ENCODE results near the gene SUPT5H. TPM values are rescaled to one million over a fixed set of nuclear protein-coding genes. Genes with fewer than 3 reads are reported as not detected.

Gene SUPT5H
- total RNA-seq, 4 donors from 2014 or later = 39.5 to 80.3 (median 67.7) TPM

- H3K9me3 ChIP-seq = no peaks in the 10 kb centered on the region
- peaks cover 11 to 18% (median 15%) of the 10 kb centered on the region in 3 donors for H3K36me3 ChIP-seq
- intact Hi-C loops (cut with DNase I) = no loop called here
- H3K4me1 ChIP-seq = peaks cover 46 to 76% (median 54%) of the 10 kb centered on the region in 3 donors
- H3K27me3 ChIP-seq = no peaks in the 10 kb centered on the region
- peak overlapping the region; percentile 35 to 73 (median 58) for H3K4me3 ChIP-seq
- peak in 3 of 4 donors; percentile 23 to 82 (median 41) for TF ChIP-seq POLR2A (IDR thresholded peaks at IDR 0.05)
- no peak for TF ChIP-seq CTCF (IDR thresholded peaks at IDR 0.05)
- H3K27ac ChIP-seq = peak overlapping the region; percentile 98 to 99 (median 99)
- peak; percentile 89 for DNase-seq
- WGBS, 2 donors = 0% methylated on average over 6 to 22 of the region's 43 CpGs
Observed at GRCh38 chr19:39403331-39404312, 41.8 kb upstream of the SUPT5H start.

GRCh38 chr19:39405261-39405957, 40.0 kb upstream of the SUPT5H start:
- peaks cover 37 to 67% (median 55%) of the 10 kb centered on the region in 3 donors for H3K4me1 ChIP-seq
- H3K27ac ChIP-seq = peak overlapping the region; percentile 99
- peaks cover 11 to 21% (median 19%) of the 10 kb centered on the region in 3 donors for H3K36me3 ChIP-seq
- H3K9me3 ChIP-seq = no peaks in the 10 kb centered on the region
- DNase-seq = no peak
- TF ChIP-seq POLR2A (IDR thresholded peaks at IDR 0.05) = no peak
- no peak for TF ChIP-seq CTCF (IDR thresholded peaks at IDR 0.05)
- intact Hi-C loops (cut with DNase I) = no loop called here
- WGBS, 2 donors = 82 to 87% methylated on average over 8 of the region's 17 CpGs
- peak overlapping the region; percentile 76 to 90 (median 79) for H3K4me3 ChIP-seq
- no peaks in the 10 kb centered on the region for H3K27me3 ChIP-seq

GRCh38 chr19:39405958-39406655, 39.3 kb upstream of the SUPT5H start:
- H3K9me3 ChIP-seq = no peaks in the 10 kb centered on the region
- H3K27me3 ChIP-seq = no peaks in the 10 kb centered on the region
- intact Hi-C loops (cut with DNase I) = no loop called here
- H3K4me3 ChIP-seq = peak overlapping the region; percentile 76 to 90 (median 79)
- WGBS, 2 donors = 6 to 8% methylated on average over 14 to 22 of the region's 22 CpGs
- peak overlapping the region; percentile 99 for H3K27ac ChIP-seq
- peaks cover 38 to 67% (median 55%) of the 10 kb centered on the region in 3 donors for H3K4me1 ChIP-seq
- peak; percentile 56 for DNase-seq
- TF ChIP-seq CTCF (IDR thresholded peaks at IDR 0.05) = no peak
- peak in 1 of 4 donors; percentile 24 for TF ChIP-seq POLR2A (IDR thresholded peaks at IDR 0.05)
- peaks cover 11 to 21% (median 19%) of the 10 kb centered on the region in 3 donors for H3K36me3 ChIP-seq

- TF ChIP-seq POLR2A (IDR thresholded peaks at IDR 0.05) (peak; percentile 66 to 100 (median 90)), CTCF (IDR thresholded peaks at IDR 0.05) (peak in 3 of 6 experiments; percentile 11 to 26 (median 18))
- WGBS, 2 donors = 0 to 4% methylated on average over 5 to 9 of the region's 56 CpGs
- intact Hi-C loops (cut with DNase I) = no loop called here
- no peaks in the 10 kb centered on the region for H3K9me3 ChIP-seq
- peak within 1 kb of the TSS; percentile 99 for H3K27ac ChIP-seq
- peak within 1 kb of the TSS; percentile 76 to 90 (median 79) for H3K4me3 ChIP-seq
- no peaks in the 10 kb centered on the region for H3K27me3 ChIP-seq
- peak; percentile 58 for DNase-seq
- peaks cover 11 to 21% (median 19%) of the 10 kb centered on the region in 3 donors for H3K36me3 ChIP-seq
- peaks cover 37 to 67% (median 52%) of the 10 kb centered on the region in 3 donors for H3K4me1 ChIP-seq
Observed at GRCh38 chr19:39406656-39407409, 38.5 kb upstream of the SUPT5H start, which contains the start of gene ZFP36. Gene ZFP36 (plus strand): TSS chr19:39406847. CDS start chr19:39406905, 58 bp downstream.

Data from esophagus squamous epithelium (tissue), 5 donors.